Progenitor cell of endocrine pancreas (in vitro differentiated cells): Measurements from ENCODE around the gene SPAG16. TPM values are rescaled to one million over a fixed set of nuclear protein-coding genes. Genes with fewer than 3 reads are reported as not detected.

Source experiments
- DNase-seq: peaks from one replicate; pipeline ENCODE4 v3.0.0; 2021; ENCODE audit warnings: low spot score; ENCODE audit not compliant: unreplicated experiment
- H3K27ac Mint-ChIP-seq: 2 replicates; pipeline ENCODE4 v1.8.0; 2021; ENCODE audit warnings: mild to moderate bottlenecking, moderate library complexity, mixed read lengths
- H3K27me3 Mint-ChIP-seq: 2 replicates; pipeline ENCODE4 v1.8.0; 2021; ENCODE audit warnings: mixed read lengths
- H3K36me3 Mint-ChIP-seq: 2 replicates; pipeline ENCODE4 v1.8.0; 2022; ENCODE audit warnings: mixed read lengths; ENCODE audit not compliant: insufficient read depth
- H3K4me1 Mint-ChIP-seq: 2 replicates; pipeline ENCODE4 v1.8.0; 2021; ENCODE audit warnings: low read depth, mixed read lengths
- H3K4me3 Mint-ChIP-seq: 2 replicates; pipeline ENCODE4 v1.8.0; 2021; ENCODE audit warnings: low read depth, mild to moderate bottlenecking, moderate library complexity, mixed read lengths
- H3K9me3 Mint-ChIP-seq: 2 replicates; pipeline ENCODE4 v1.8.0; 2021; ENCODE audit warnings: low read depth, mixed read lengths
- total RNA-seq: library from RNA; stranded (reverse); gene quantifications from 2 replicates; pipeline ENCODE4 v1.2.1, GENCODE V29; 2021
- TF ChIP-seq, protein P1 (sequence below): fragments of 200-600 bp; sonication (generic); IDR thresholded peaks from one replicate; pipeline ENCODE4 v1.5.0; 2021; ENCODE audit warnings: antibody characterized with exemption, mild to moderate bottlenecking; ENCODE audit not compliant: unreplicated experiment

The SPAG16 gene
- total RNA-seq, 1 donor from 2014 or later, result 52.8 TPM

DNA sequence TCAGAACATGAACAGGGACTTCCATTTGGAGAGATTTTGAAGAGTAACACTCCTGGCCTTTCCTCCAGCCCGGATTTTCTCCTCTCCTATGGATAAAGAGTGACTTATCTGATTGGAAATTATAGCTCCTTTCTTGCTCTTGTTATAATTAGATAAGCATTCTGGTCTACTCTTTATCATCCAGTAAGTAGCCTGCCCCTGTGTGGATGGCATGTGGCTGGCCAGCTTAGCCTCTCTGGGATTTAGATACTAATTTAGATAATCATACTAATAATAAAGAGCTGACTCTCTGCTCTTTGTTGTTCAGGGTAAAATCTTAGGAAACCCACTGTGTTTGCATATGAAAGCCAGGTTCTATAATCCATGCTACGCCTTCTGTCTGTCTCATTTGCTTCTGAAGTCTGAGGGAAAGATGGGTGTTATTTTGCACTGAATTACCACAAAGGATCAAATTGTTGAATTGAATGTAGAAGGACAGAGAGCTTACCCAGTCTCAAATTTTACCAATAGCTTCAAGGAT is 438.8 kb downstream of the SPAG16 start:
- no peaks in the 10 kb centered on the region for H3K4me1 Mint-ChIP-seq
- TF ChIP-seq, protein P1, sequence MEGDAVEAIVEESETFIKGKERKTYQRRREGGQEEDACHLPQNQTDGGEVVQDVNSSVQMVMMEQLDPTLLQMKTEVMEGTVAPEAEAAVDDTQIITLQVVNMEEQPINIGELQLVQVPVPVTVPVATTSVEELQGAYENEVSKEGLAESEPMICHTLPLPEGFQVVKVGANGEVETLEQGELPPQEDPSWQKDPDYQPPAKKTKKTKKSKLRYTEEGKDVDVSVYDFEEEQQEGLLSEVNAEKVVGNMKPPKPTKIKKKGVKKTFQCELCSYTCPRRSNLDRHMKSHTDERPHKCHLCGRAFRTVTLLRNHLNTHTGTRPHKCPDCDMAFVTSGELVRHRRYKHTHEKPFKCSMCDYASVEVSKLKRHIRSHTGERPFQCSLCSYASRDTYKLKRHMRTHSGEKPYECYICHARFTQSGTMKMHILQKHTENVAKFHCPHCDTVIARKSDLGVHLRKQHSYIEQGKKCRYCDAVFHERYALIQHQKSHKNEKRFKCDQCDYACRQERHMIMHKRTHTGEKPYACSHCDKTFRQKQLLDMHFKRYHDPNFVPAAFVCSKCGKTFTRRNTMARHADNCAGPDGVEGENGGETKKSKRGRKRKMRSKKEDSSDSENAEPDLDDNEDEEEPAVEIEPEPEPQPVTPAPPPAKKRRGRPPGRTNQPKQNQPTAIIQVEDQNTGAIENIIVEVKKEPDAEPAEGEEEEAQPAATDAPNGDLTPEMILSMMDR, result no peak
- peaks cover 9% of the 10 kb centered on the region for H3K9me3 Mint-ChIP-seq
- no peak for DNase-seq
- H3K36me3 Mint-ChIP-seq, result peaks cover 2% of the 10 kb centered on the region
- no peaks in the 10 kb centered on the region for H3K27me3 Mint-ChIP-seq
- no peak overlapping the region for H3K4me3 Mint-ChIP-seq
- no peak overlapping the region for H3K27ac Mint-ChIP-seq

DNA sequence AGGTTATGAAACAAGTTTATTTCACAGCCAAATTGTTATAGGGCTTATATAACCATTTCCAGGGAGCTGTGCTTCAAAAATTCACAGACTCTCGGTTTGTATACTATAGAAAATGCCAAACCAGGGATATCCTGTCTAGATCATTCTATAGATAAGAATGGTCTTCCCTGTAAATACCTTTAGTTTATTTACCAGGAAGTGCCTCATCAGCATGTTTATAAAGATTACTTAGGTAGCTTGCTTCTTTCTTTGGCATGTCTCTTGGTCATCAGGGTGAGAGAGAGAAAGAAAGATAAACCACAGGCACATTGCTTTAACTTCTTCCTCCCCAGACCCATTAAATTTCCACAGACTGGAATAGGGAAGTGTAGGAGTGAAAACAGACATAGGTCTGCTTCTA is 439.4 kb downstream of the SPAG16 start:
- H3K4me3 Mint-ChIP-seq, result no peak overlapping the region
- peaks cover 9% of the 10 kb centered on the region for H3K9me3 Mint-ChIP-seq
- no peaks in the 10 kb centered on the region for H3K27me3 Mint-ChIP-seq
- no peak overlapping the region for H3K27ac Mint-ChIP-seq
- H3K4me1 Mint-ChIP-seq, result no peaks in the 10 kb centered on the region
- DNase-seq, result no peak
- TF ChIP-seq, protein P1, result no peak
- H3K36me3 Mint-ChIP-seq, result peaks cover 2% of the 10 kb centered on the region

DNA sequence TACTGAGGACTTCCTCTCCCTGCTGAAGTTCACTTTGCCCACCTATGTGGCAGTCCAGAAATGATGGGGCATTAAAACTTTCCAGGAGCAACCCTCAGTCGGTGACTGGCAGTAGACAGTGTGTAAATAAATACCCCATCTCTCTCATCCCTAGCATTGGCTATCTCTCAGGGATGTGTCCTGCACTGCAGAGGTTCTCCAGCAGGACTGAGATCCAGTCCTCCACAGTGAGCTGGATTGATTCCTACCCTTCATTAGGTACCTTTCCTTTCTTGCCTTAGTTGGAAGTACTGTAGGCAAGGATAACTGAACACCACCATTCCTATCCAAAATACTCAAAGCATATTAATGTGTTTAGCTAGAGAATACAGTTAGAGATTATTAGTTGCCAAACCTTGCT is 441.8 kb downstream of the SPAG16 start:
- H3K27ac Mint-ChIP-seq, result no peak overlapping the region
- no peaks in the 10 kb centered on the region for H3K36me3 Mint-ChIP-seq
- H3K27me3 Mint-ChIP-seq, result no peaks in the 10 kb centered on the region
- TF ChIP-seq, protein P1, result no peak
- DNase-seq, result no peak
- peaks cover 2% of the 10 kb centered on the region for H3K9me3 Mint-ChIP-seq
- H3K4me1 Mint-ChIP-seq, result no peaks in the 10 kb centered on the region
- H3K4me3 Mint-ChIP-seq, result no peak overlapping the region

DNA sequence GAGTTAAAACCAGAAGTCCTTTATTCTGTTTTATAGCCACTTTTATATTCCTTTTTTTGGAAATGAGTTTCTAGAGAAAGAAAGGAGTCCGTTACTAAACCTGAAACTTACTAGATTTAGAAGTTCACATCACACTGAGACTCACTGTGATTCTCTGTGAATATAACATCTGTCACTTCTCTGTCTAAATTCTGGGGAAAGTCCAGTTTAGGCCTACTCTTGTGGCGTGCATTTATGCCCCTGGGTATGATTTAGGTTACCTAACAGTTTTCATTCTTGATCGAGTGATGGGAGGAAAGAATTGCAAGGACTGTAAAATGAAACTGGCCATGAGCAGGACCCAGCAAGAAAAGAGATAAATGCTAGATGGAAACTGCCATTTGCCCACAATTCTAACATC is 449.6 kb downstream of the SPAG16 start:
- Mint-ChIP-seq H3K9me3 (peaks cover 13% of the 10 kb centered on the region), H3K4me3 (no peak overlapping the region), H3K4me1 (peaks cover 2% of the 10 kb centered on the region), H3K36me3 (no peaks in the 10 kb centered on the region), H3K27ac (no peak overlapping the region), H3K27me3 (no peaks in the 10 kb centered on the region)
- no peak for DNase-seq
- TF ChIP-seq, protein P1, result no peak

DNA sequence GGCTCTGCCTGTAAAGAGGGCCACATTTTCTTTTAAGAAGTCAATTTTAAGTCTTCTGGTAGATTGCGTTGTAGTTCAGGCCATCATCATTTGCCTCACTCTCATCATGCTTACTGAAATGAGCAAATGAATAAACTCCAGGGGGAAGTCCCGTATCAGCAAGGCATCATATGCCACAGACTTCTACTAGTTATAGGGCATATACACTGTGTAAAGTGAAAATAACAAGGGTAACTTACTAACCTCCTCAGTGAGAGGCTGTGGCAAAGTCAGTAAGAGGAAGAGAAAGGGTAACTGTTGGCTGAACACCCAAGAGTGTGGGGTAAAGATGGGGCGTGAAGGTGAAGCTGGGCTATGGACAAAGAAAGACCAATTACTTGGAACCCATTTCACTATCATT is 456.2 kb downstream of the SPAG16 start:
- Mint-ChIP-seq H3K9me3 (peaks cover 3% of the 10 kb centered on the region), H3K36me3 (no peaks in the 10 kb centered on the region)
- TF ChIP-seq, protein P1, result no peak

More for the DNA sequence above, 456.2 kb downstream of the SPAG16 start:
- no peak overlapping the region for H3K4me3 Mint-ChIP-seq
- peaks cover 2% of the 10 kb centered on the region for H3K4me1 Mint-ChIP-seq
- no peak overlapping the region for H3K27ac Mint-ChIP-seq
- DNase-seq, result no peak
- H3K27me3 Mint-ChIP-seq, result no peaks in the 10 kb centered on the region
